Measurements from ENCODE around the gene BAG5.
A peak's percentile ranks its signal among the peaks of the same experiment; 100 is the strongest.
"Not testable (repeated sequence)": the region's sequence is repeated elsewhere in the genome, so short reads cannot be mapped to it uniquely, and the experiment has no call there.

The BAG5 gene

GRCh38 chr14:103521951-103522563 lies 40.4 kb downstream of the BAG5 start:
- no peak for DNase-seq

- no peak for DNase-seq
These were observed 41.0 kb downstream of the BAG5 start for GRCh38 chr14:103521438-103521950.

GRCh38 chr14:103520657-103521437 lies 41.6 kb downstream of the BAG5 start:
- peak; percentile 58 for DNase-seq

- DNase-seq: no peak
These were observed 42.2 kb downstream of the BAG5 start for GRCh38 chr14:103520269-103520656.

- no peak for DNase-seq
These were observed 42.6 kb downstream of the BAG5 start for GRCh38 chr14:103519837-103520212.

GRCh38 chr14:103519043-103519836 lies 43.2 kb downstream of the BAG5 start:
- peak; percentile 47 for DNase-seq

GRCh38 chr14:103518422-103519042 lies 43.9 kb downstream of the BAG5 start:
- no peak for DNase-seq

GRCh38 chr14:103517721-103518421 lies 44.6 kb downstream of the BAG5 start:
- DNase-seq: no peak

- DNase-seq: no peak
These were observed 45.3 kb downstream of the BAG5 start for GRCh38 chr14:103517174-103517566.

- DNase-seq: no peak
These were observed 45.9 kb downstream of the BAG5 start for GRCh38 chr14:103516426-103517173.

- DNase-seq: no peak
These were observed 47.6 kb downstream of the BAG5 start for GRCh38 chr14:103514596-103515421.

- DNase-seq: peak; percentile 97
These were observed 49.5 kb downstream of the BAG5 start for GRCh38 chr14:103512701-103513611.

- not testable (repeated sequence) for DNase-seq
These were observed 50.3 kb downstream of the BAG5 start for GRCh38 chr14:103512180-103512579.

- no peak for DNase-seq
These were observed 51.4 kb downstream of the BAG5 start for GRCh38 chr14:103510724-103511693.

- DNase-seq: no peak
These were observed 52.4 kb downstream of the BAG5 start for GRCh38 chr14:103509864-103510723.

GRCh38 chr14:103508521-103509329 lies 53.7 kb downstream of the BAG5 start:
- DNase-seq: no peak

All from DMS 273 treated with DMSO at 0.1 percent for 48 hours (cell line).